AG10803 (cell line): Measurements from ENCODE around the gene HCRTR2.

ENCODE experiments used
- DNase-seq: peaks from one replicate; pipeline ENCODE4 v3.0.0; 2010; ENCODE audit warnings: low read depth
- H3K4me3 ChIP-seq: 2 replicates; pipeline ENCODE4 v1.5.1; 2011; ENCODE audit warnings: mild to moderate bottlenecking, low read length, control low read depth
- CTCF ChIP-seq: conservative IDR thresholded peaks from 2 replicates; pipeline ENCODE4 v1.5.1; 2011; ENCODE audit warnings: mild to moderate bottlenecking, low read length, control low read depth, inconsistent platforms

Gene HCRTR2

GRCh38 chr6:55260181-55260580, 85.9 kb downstream of the HCRTR2 start:
- DNase-seq = no peak
- no peak for TF ChIP-seq CTCF
- no peak overlapping the region for H3K4me3 ChIP-seq

GRCh38 chr6:55265409-55266114, 91.2 kb downstream of the HCRTR2 start:
- no peak for TF ChIP-seq CTCF
- no peak overlapping the region for H3K4me3 ChIP-seq
- no peak for DNase-seq

- DNase-seq = peak; percentile 17
- no peak for TF ChIP-seq CTCF
- no peak overlapping the region for H3K4me3 ChIP-seq
These were observed 92.6 kb downstream of the HCRTR2 start for GRCh38 chr6:55266896-55267295.

GRCh38 chr6:55276745-55277530, 102.6 kb downstream of the HCRTR2 start:
- peak; percentile 55 for DNase-seq
- H3K4me3 ChIP-seq = no peak overlapping the region
- TF ChIP-seq CTCF = peak; percentile 74

DNA sequence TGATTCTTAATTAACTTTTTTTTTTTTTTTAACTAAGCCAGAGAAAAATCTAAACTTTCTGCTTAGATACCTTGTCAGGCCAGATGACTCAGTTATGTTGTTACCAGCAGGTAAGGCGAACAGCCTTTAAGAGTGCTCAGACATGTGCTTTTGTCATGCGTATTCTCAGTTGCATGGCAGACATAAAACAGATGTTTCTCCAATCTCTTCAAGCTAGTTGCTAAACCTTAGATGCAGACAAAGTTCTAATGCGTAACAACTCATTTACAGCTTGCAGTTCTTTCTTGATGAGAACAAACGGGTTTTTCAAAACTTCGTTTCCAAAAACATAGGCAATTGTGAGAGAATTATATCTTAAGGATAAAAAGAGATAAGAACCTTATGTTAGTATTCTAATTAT, 103.3 kb downstream of the HCRTR2 start:
- no peak for DNase-seq
- no peak overlapping the region for H3K4me3 ChIP-seq
- TF ChIP-seq CTCF = no peak

- no peak for TF ChIP-seq CTCF
- no peak overlapping the region for H3K4me3 ChIP-seq
- DNase-seq = no peak
These were observed 106.9 kb downstream of the HCRTR2 start for GRCh38 chr6:55281215-55281614.

DNA sequence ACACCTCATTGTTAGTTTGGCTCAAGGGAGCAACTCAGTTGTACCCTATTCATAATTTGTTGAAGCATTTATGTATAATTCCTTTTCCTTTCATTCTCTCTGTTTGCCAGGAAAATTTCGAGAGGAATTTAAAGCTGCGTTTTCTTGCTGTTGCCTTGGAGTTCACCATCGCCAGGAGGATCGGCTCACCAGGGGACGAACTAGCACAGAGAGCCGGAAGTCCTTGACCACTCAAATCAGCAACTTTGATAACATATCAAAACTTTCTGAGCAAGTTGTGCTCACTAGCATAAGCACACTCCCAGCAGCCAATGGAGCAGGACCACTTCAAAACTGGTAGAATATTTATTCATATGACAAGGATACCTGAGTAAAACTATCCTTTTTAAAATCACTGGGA, 107.8 kb downstream of the HCRTR2 start:
- no peak for TF ChIP-seq CTCF
- DNase-seq = no peak
- no peak overlapping the region for H3K4me3 ChIP-seq
